Smooth muscle cell (in vitro differentiated cells): ENCODE data around the gene PTGIR. TPM values are rescaled to one million over a fixed set of nuclear protein-coding genes. Genes with fewer than 3 reads are reported as not detected.

Experiments used
- DNase-seq: peaks from one replicate; lab custom pipeline; 2025; ENCODE audit not compliant: unreplicated experiment; lab: John Stamatoyannopoulos, UW
- H2AFZ ChIP-seq: fragments of 200-600 bp; sonication (generic); 2 replicates; pipeline ENCODE4 v1.6.0; 2016; ENCODE audit warnings: antibody characterized with exemption, low read depth, mild to moderate bottlenecking
- H3F3A ChIP-seq: fragments of 200-600 bp; sonication (generic); 2 replicates; pipeline ENCODE4 v1.6.0; 2017; ENCODE audit warnings: antibody characterized with exemption, low read depth
- H3K27ac ChIP-seq: fragments of 200-600 bp; sonication (generic); 2 replicates; pipeline ENCODE4 v1.5.1; 2016; ENCODE audit warnings: low read depth, mild to moderate bottlenecking
- H3K27me3 ChIP-seq: fragments of 200-600 bp; sonication (generic); 2 replicates; pipeline ENCODE4 v1.6.1; 2016; ENCODE audit warnings: low read depth, mild to moderate bottlenecking
- H3K36me3 ChIP-seq: fragments of 200-600 bp; sonication (generic); 2 replicates; pipeline ENCODE4 v1.5.1; 2016; ENCODE audit warnings: low read depth
- H3K4me1 ChIP-seq: fragments of 200-600 bp; sonication (generic); 2 replicates; pipeline ENCODE4 v1.5.1; 2016; ENCODE audit warnings: low read depth
- H3K4me2 ChIP-seq: fragments of 200-600 bp; sonication (generic); 2 replicates; pipeline ENCODE4 v1.6.0; 2016; ENCODE audit warnings: mild to moderate bottlenecking
- H3K4me3 ChIP-seq: fragments of 200-600 bp; sonication (generic); 2 replicates; pipeline ENCODE4 v1.5.1; 2016; ENCODE audit warnings: mild to moderate bottlenecking
- H3K79me2 ChIP-seq: fragments of 200-600 bp; sonication (generic); 2 replicates; pipeline ENCODE4 v1.6.0; 2016; ENCODE audit warnings: low read depth, mild to moderate bottlenecking
- H3K9ac ChIP-seq: fragments of 200-600 bp; sonication (generic); 2 replicates; pipeline ENCODE4 v1.6.0; 2016; ENCODE audit warnings: low read depth
- H3K9me3 ChIP-seq: fragments of 200-600 bp; sonication (generic); replicated peaks from 2 replicates; pipeline ENCODE4 v1.5.1; 2016; ENCODE audit warnings: low read depth
- H4K20me1 ChIP-seq: fragments of 200-600 bp; sonication (generic); 2 replicates; pipeline ENCODE4 v1.6.0; 2016; ENCODE audit warnings: low read depth
- CTCF ChIP-seq: fragments of 200-600 bp; sonication (generic); IDR thresholded peaks from 2 replicates; pipeline ENCODE4 v1.5.1; 2017; ENCODE audit warnings: borderline replicate concordance, mild to moderate bottlenecking, antibody characterized with exemption; ENCODE audit not compliant: insufficient read depth, poor library complexity, severe bottlenecking
- WGBS: methylation state at CpG from one replicate; pipeline ENCODE4 v1.1.7; 2016; ENCODE audit warnings: low lambda C conversion rate; 5-methylcytosine and 5-hydroxymethylcytosine counted together
- polyA plus RNA-seq: library from polyadenylated mRNA; unstranded; fragments of >200 nt; fragmentation: Nextera tagmentation; extraction: Ambion mirVana; gene quantifications from 2 replicates; pipeline ENCODE4 v1.2.1, GENCODE V29; 2016
- total RNA-seq: library from RNA; depleted of rRNA; stranded (reverse); fragments of >200 nt; gene quantifications from 2 replicates; pipeline ENCODE4 v1.2.3, GENCODE V29; 2014

Gene PTGIR
- total and polyA plus RNA-seq, 2 experiments from 2014 or later: 0.09 to 0.81 TPM

- no peaks in the 10 kb centered on the region for H4K20me1 ChIP-seq
- H3K79me2 ChIP-seq: no peaks in the 10 kb centered on the region
- WGBS: 64% methylated on average over 2 of the region's 2 CpGs
- no peak overlapping the region for H3K4me3 ChIP-seq
- no peak overlapping the region for H3K27ac ChIP-seq
- H3K9me3 ChIP-seq: no peaks in the 10 kb centered on the region
- H3K27me3 ChIP-seq: peaks cover 4% of the 10 kb centered on the region
- no peak overlapping the region for H3K4me2 ChIP-seq
- H3F3A ChIP-seq: peaks cover 12% of the 10 kb centered on the region
- H3K4me1 ChIP-seq: no peaks in the 10 kb centered on the region
- TF ChIP-seq CTCF: no peak
- no peaks in the 10 kb centered on the region for H3K36me3 ChIP-seq
- H3K9ac ChIP-seq: no peak overlapping the region
- no peak for DNase-seq
- H2AFZ ChIP-seq: no peak overlapping the region
Measured at GRCh38 chr19:46640656-46641055, 15.8 kb upstream of the PTGIR start.

GRCh38 chr19:46639358-46640182 is 14.7 kb upstream of the PTGIR start:
- no peaks in the 10 kb centered on the region for H3K4me1 ChIP-seq
- H3K4me2 ChIP-seq: peak overlapping the region; percentile 85
- H3K79me2 ChIP-seq: no peaks in the 10 kb centered on the region
- no peak for TF ChIP-seq CTCF
- peaks cover 12% of the 10 kb centered on the region for H3F3A ChIP-seq
- H3K9me3 ChIP-seq: no peaks in the 10 kb centered on the region
- H3K9ac ChIP-seq: no peak overlapping the region
- peak overlapping the region; percentile 88 for H2AFZ ChIP-seq
- H4K20me1 ChIP-seq: no peaks in the 10 kb centered on the region
- DNase-seq: peak; percentile 65
- H3K4me3 ChIP-seq: peak overlapping the region; percentile 60
- H3K27me3 ChIP-seq: peaks cover 11% of the 10 kb centered on the region
- 7% methylated on average over 46 of the region's 49 CpGs for WGBS
- H3K27ac ChIP-seq: peak overlapping the region; percentile 61
- H3K36me3 ChIP-seq: no peaks in the 10 kb centered on the region

- Histone ChIP-seq H3K79me2 (no peaks in the 10 kb centered on the region), H3K4me1 (no peaks in the 10 kb centered on the region), H3K9ac (no peak overlapping the region), H2AFZ (no peak overlapping the region), H4K20me1 (no peaks in the 10 kb centered on the region), H3F3A (peaks cover 12% of the 10 kb centered on the region), H3K4me2 (no peak overlapping the region), H3K36me3 (no peaks in the 10 kb centered on the region), H3K27ac (no peak overlapping the region), H3K27me3 (peaks cover 13% of the 10 kb centered on the region), H3K9me3 (no peaks in the 10 kb centered on the region), H3K4me3 (no peak overlapping the region)
- 80% methylated on average over 14 of the region's 14 CpGs for WGBS
- TF ChIP-seq CTCF: no peak
- no peak for DNase-seq
Measured at GRCh38 chr19:46637224-46637623, 12.3 kb upstream of the PTGIR start.
